Stimulated activated CD4-positive, alpha-beta T cell treated with anti-CD3 and anti-CD28 coated beads, Interleukin-12 subunit alpha, Interleukin-12 subunit beta, amount 100 ng/mL, for 48 hours (primary cell): Measurements from ENCODE around the gene MFF.
"Not testable (repeated sequence)": the region's sequence is repeated elsewhere in the genome, so short reads cannot be mapped to it uniquely, and the experiment has no call there.

Experiments used
- DNase-seq, 3 donors: peaks; one replicate each; pipeline ENCODE4 v3.0.0-alpha.2; 2020; ENCODE audit warnings: low read depth in 2 of 3, low spot score in 1 of 3

Gene MFF

GRCh38 chr2:227335713-227336112 is 10.7 kb downstream of the MFF start:
- no peak for DNase-seq

- DNase-seq = no peak
Observed at GRCh38 chr2:227337442-227337841, 12.4 kb downstream of the MFF start.

- DNase-seq = no peak
Observed at GRCh38 chr2:227339098-227339599, 14.1 kb downstream of the MFF start.

- no peak for DNase-seq
Observed at GRCh38 chr2:227340106-227340505, 15.1 kb downstream of the MFF start.

- DNase-seq = no peak
Observed at GRCh38 chr2:227341553-227341952, 16.5 kb downstream of the MFF start.

GRCh38 chr2:227344231-227344630 is 19.2 kb downstream of the MFF start:
- DNase-seq = no peak

- DNase-seq = no peak
Observed at GRCh38 chr2:227347117-227347516, 22.1 kb downstream of the MFF start.

- no peak for DNase-seq
Observed at GRCh38 chr2:227348324-227348723, 23.3 kb downstream of the MFF start.

GRCh38 chr2:227349989-227350612 is 25.1 kb downstream of the MFF start:
- DNase-seq = no peak

- no peak for DNase-seq
Observed at GRCh38 chr2:227351639-227352038, 26.6 kb downstream of the MFF start.

- DNase-seq = no peak
Observed at GRCh38 chr2:227360351-227360750, 35.3 kb downstream of the MFF start.

- DNase-seq = no peak
Observed at GRCh38 chr2:227363756-227364155, 38.7 kb downstream of the MFF start.

GRCh38 chr2:227364585-227365263 is 39.7 kb downstream of the MFF start:
- not testable (repeated sequence) for DNase-seq

- no peak for DNase-seq
Observed at GRCh38 chr2:227365833-227366232, 40.8 kb downstream of the MFF start.

- no peak for DNase-seq
Observed at GRCh38 chr2:227366769-227367426, 41.8 kb downstream of the MFF start.

- DNase-seq = no peak
Observed at GRCh38 chr2:227367427-227367795, 42.4 kb downstream of the MFF start.

- DNase-seq = no peak
Observed at GRCh38 chr2:227368574-227368973, 43.5 kb downstream of the MFF start.

GRCh38 chr2:227370092-227370491 is 45.0 kb downstream of the MFF start:
- DNase-seq = no peak

GRCh38 chr2:227370791-227371312 is 45.8 kb downstream of the MFF start:
- DNase-seq = peak in 1 of 3 donors; percentile 26

GRCh38 chr2:227373389-227373788 is 48.3 kb downstream of the MFF start:
- DNase-seq = no peak

GRCh38 chr2:227374158-227374557 is 49.1 kb downstream of the MFF start:
- DNase-seq = peak; percentile 23 to 51 (median 26)
